PC-3 (cell line): ENCODE data around the gene MORN3.

Source experiments
- EZH2 ChIP-seq: fragments of 300-600 bp; sonication (generic); IDR thresholded peaks from one replicate; pipeline ENCODE4 v1.6.1; 2017; ENCODE audit warnings: antibody characterized with exemption, mild to moderate bottlenecking, low read length; ENCODE audit not compliant: unreplicated experiment
- EZH2phosphoT487 ChIP-seq: fragments of 300-600 bp; sonication (generic); IDR thresholded peaks from 2 replicates; pipeline ENCODE4 v1.6.1; 2018; ENCODE audit warnings: mild to moderate bottlenecking, antibody characterized with exemption, low read length, borderline replicate concordance
- TF ChIP-seq, protein P1 (sequence below): fragments of 300-600 bp; sonication (generic); conservative IDR thresholded peaks from 2 replicates; pipeline ENCODE4 v1.5.1; 2017; ENCODE audit warnings: antibody characterized with exemption, low read depth, mild to moderate bottlenecking, low read length

DNA sequence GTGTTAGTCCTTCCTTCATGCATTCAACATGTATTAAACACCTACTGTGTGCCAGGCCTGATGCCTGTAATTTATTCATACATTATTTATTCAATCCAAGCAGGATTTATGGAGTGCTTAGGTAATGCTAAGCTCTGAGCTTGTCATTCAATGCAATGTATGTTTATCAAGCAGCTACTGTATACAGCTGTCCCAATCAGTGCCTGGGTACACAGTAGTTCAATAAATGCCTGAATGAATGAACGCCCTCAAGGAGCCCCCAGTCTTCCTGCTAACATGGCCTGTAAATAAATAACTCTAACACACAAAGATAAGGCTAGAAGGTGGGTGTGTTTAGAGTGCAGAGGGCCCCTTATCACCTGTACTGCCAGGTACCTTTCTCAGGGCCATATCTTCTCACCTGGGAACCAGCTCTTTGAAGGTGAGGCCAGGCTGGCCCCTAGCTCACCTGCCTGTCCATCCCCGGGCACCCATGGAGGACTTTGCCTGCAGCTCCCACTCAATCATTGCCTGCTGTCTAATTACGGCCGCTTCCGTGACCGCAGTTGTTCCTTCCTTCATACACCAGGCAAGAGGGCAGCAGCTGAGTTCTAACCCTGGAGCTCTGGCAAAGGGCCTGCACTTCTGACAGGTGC lies 68.6 kb downstream of the MORN3 start:
- TF ChIP-seq EZH2phosphoT487 (no peak), EZH2 (no peak)
- TF ChIP-seq, protein P1, sequence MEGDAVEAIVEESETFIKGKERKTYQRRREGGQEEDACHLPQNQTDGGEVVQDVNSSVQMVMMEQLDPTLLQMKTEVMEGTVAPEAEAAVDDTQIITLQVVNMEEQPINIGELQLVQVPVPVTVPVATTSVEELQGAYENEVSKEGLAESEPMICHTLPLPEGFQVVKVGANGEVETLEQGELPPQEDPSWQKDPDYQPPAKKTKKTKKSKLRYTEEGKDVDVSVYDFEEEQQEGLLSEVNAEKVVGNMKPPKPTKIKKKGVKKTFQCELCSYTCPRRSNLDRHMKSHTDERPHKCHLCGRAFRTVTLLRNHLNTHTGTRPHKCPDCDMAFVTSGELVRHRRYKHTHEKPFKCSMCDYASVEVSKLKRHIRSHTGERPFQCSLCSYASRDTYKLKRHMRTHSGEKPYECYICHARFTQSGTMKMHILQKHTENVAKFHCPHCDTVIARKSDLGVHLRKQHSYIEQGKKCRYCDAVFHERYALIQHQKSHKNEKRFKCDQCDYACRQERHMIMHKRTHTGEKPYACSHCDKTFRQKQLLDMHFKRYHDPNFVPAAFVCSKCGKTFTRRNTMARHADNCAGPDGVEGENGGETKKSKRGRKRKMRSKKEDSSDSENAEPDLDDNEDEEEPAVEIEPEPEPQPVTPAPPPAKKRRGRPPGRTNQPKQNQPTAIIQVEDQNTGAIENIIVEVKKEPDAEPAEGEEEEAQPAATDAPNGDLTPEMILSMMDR, result no peak
